Measurements from ENCODE around the gene EFHB. TPM values are rescaled to one million over a fixed set of nuclear protein-coding genes. Genes with fewer than 3 reads are reported as not detected.
"Not testable (repeated sequence)": the region's sequence is repeated elsewhere in the genome, so short reads cannot be mapped to it uniquely, and the experiment has no call there.

The EFHB gene
- total RNA-seq, 1 donor from 2014 or later = 0.58 TPM

GRCh38 chr3:19881036-19881435 is 53.0 kb downstream of the EFHB start:
- Histone ChIP-seq H3K27ac (replicated peaks) (no peak overlapping the region), H3K36me3 (no peaks in the 10 kb centered on the region), H3K4me1 (peaks cover 3% of the 10 kb centered on the region), H3K9me3 (replicated peaks) (no peaks in the 10 kb centered on the region), H3K27me3 (ENCODE audit: low read depth) (no peaks in the 10 kb centered on the region), H3K4me3 (no peak overlapping the region)
- no peak for DNase-seq
- intact Hi-C loops (cut with micrococcal nuclease) = no loop called here
- TF ChIP-seq CTCF (IDR thresholded peaks at IDR 0.05; ENCODE audit: borderline replicate concordance) = no peak

- Histone ChIP-seq H3K4me1 (no peaks in the 10 kb centered on the region), H3K27ac (replicated peaks) (no peak overlapping the region), H3K4me3 (no peak overlapping the region), H3K27me3 (ENCODE audit: low read depth) (no peaks in the 10 kb centered on the region), H3K9me3 (replicated peaks) (no peaks in the 10 kb centered on the region), H3K36me3 (no peaks in the 10 kb centered on the region)
- intact Hi-C loops (cut with micrococcal nuclease) = no loop called here
- DNase-seq = no peak
- no peak for TF ChIP-seq CTCF (IDR thresholded peaks at IDR 0.05; ENCODE audit: borderline replicate concordance)
Measured at GRCh38 chr3:19877656-19878055, 56.4 kb downstream of the EFHB start.

- H3K27ac ChIP-seq (replicated peaks) = no peak overlapping the region
- H3K9me3 ChIP-seq (replicated peaks) = no peaks in the 10 kb centered on the region
- intact Hi-C loops (cut with micrococcal nuclease) = loop anchor here (10.0 kb wide), 1 partner anchor 802 kb away; no protein-coding TSS in a partner anchor
- no peak overlapping the region for H3K4me3 ChIP-seq
- H3K4me1 ChIP-seq = peaks cover 5% of the 10 kb centered on the region
- TF ChIP-seq CTCF (IDR thresholded peaks at IDR 0.05; ENCODE audit: borderline replicate concordance) = peak; percentile 81
- no peaks in the 10 kb centered on the region for H3K36me3 ChIP-seq
- DNase-seq = no peak
- peaks cover 5% of the 10 kb centered on the region for H3K27me3 ChIP-seq (ENCODE audit: low read depth)
Measured at GRCh38 chr3:19866751-19867347, 67.2 kb downstream of the EFHB start.

- H3K27me3 ChIP-seq (ENCODE audit: low read depth); intact Hi-C loops (cut with micrococcal nuclease); H3K27ac ChIP-seq (replicated peaks): not testable (repeated sequence)
Measured at GRCh38 chr3:19855318-19855717, 78.7 kb downstream of the EFHB start.

GRCh38 chr3:19846609-19847008 is 87.4 kb downstream of the EFHB start:
- DNase-seq; H3K36me3 ChIP-seq; H3K27ac ChIP-seq (replicated peaks); H3K4me3 ChIP-seq; intact Hi-C loops (cut with micrococcal nuclease); H3K4me1 ChIP-seq; H3K27me3 ChIP-seq (ENCODE audit: low read depth): not testable (repeated sequence)
- H3K9me3 ChIP-seq (replicated peaks) = peaks cover 52% of the 10 kb centered on the region

More at GRCh38 chr3:19855318-19855717, 78.7 kb downstream of the EFHB start:
- not testable (repeated sequence) for DNase-seq, H3K36me3 ChIP-seq, H3K4me3 ChIP-seq, H3K4me1 ChIP-seq
- H3K9me3 ChIP-seq (replicated peaks) = peaks cover 28% of the 10 kb centered on the region

Other genes with a start within 250 kb of the EFHB start
- 52.0 TPM for gene RAB5A, start 12.9 kb upstream of the EFHB start, total RNA-seq
- not detected for gene PP2D1, start 78.0 kb upstream of the EFHB start, total RNA-seq
- gene KAT2B, start 106.2 kb upstream of the EFHB start, total RNA-seq = 94.3 TPM

All from left ventricle myocardium inferior (tissue), 1 donor.